Breast epithelium (tissue), 4 donors: ENCODE measurements around the gene ATXN1L. TPM values are rescaled to one million over a fixed set of nuclear protein-coding genes. Genes with fewer than 3 reads are reported as not detected.
"Not testable (repeated sequence)": the region's sequence is repeated elsewhere in the genome, so short reads cannot be mapped to it uniquely, and the experiment has no call there.

ENCODE experiments used
- DNase-seq, 2 donors: peaks; one replicate each; pipeline ENCODE4 v3.0.0-alpha.2; 2019; ENCODE audit warnings: low spot score in 2 of 2
- H3K27ac ChIP-seq, 2 donors: fragments of 200-600 bp; sonication (generic) in 1 of 2; one replicate each; pipeline ENCODE4 v1.5.1; 2016 to 2019; ENCODE audit warnings: mild to moderate bottlenecking in 1 of 2
- H3K27me3 ChIP-seq, 2 donors: fragments of 200-600 bp; sonication (generic) in 1 of 2; one replicate each; pipeline versions ENCODE4 v1.5.1 to v1.6.0; 2017 to 2019; ENCODE audit warnings: control low read depth in 1 of 2, mild to moderate bottlenecking in 1 of 2
- H3K36me3 ChIP-seq: fragments of 200-600 bp; one replicate; pipeline ENCODE4 v1.5.1; 2019
- H3K4me1 ChIP-seq, 2 donors: fragments of 200-600 bp; sonication (generic); one replicate each; pipeline ENCODE4 v1.5.1; 2016 to 2019; ENCODE audit warnings: control low read depth in 1 of 2
- H3K4me3 ChIP-seq, 3 donors: fragments of 200-600 bp; sonication (generic); 1 replicate in 2 of 3; 2 replicates in 1 of 3; pipeline ENCODE4 v1.5.1; 2016 to 2019; ENCODE audit warnings: mild to moderate bottlenecking in 3 of 3, moderate library complexity in 2 of 3
- H3K9me3 ChIP-seq, 2 donors: fragments of 200-600 bp; sonication (generic) in 1 of 2; one replicate each; pipeline ENCODE4 v1.5.1; 2016 to 2019; ENCODE audit warnings: control low read depth in 1 of 2
- POLR2A ChIP-seq: fragments of 450-650 bp; IDR thresholded peaks from one replicate; pipeline ENCODE4 v1.6.1; 2016; ENCODE audit warnings: antibody characterized with exemption, mild to moderate bottlenecking, moderate library complexity
- POLR2AphosphoS5 ChIP-seq, 3 donors: sonication (generic); formaldehyde crosslinking; IDR thresholded peaks; one replicate each; pipeline ENCODE4 v1.6.1; 2017; ENCODE audit warnings: antibody characterized with exemption in 3 of 3
- intact Hi-C: fragments of 100-400 bp; cut with DNase I; formaldehyde crosslinking; loops from one replicate; pipeline ENCODE4 v1.15.1; 2023; ENCODE audit warnings: low total_unique reads
- total RNA-seq, 3 donors: library from RNA; depleted of rRNA; stranded (reverse); fragments of >200 nt; gene quantifications; one replicate each; pipeline ENCODE4 v1.1.0, GENCODE V29; 2016
- TF ChIP-seq, protein P1 (sequence below), 3 donors: fragments of 450-650 bp; IDR thresholded peaks; one replicate each; pipeline ENCODE4 v1.5.1; 2016 to 2017; ENCODE audit warnings: antibody characterized with exemption in 3 of 3, mild to moderate bottlenecking in 3 of 3, moderate library complexity in 3 of 3

Gene ATXN1L
- total RNA-seq, 3 donors from 2014 or later, result 19.3 to 41.1 (median 28.0) TPM

DNA sequence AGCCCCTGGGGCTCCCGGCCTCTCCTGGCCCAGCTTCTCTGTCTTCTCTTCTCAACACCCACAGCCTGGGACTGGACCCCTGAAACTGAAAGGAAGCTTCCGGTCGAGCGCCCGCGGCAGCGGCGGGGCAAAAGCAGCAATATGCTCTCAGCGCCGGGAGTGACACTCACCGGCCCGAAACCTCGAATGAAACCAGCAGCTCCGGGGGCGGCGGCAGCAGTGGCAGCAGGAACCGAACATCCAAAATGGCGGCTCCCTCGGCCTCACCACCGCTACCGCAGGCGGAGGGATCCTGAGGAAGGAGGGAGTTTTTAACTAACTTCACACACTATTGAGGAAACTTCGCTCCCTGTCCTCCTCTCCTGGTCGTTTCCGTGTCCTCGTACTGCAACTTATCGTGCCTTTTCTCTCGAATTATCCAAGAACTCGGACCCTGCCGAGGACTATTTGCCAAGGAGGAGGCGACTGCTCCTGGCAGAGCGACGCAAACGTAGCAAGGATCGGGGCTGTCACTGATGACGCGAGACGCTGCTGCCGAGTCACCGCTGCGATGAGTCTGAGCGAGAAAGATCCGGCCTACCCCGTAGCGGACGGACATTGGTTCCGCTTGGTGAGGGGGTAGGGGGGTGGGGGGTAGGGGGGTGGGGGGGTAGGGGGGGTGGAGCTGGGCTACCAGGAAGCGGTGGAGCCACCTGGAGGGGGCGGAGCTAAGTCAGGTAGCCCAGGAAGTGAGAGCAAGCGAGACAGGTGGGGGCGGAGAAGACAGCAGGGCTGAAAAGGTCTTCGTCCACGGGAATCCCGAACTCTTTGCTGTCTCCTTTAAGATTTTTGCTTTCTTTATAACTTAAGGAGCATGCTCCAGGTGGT lies 37.0 kb upstream of the ATXN1L start, which contains the start of gene AP1G1:
Gene AP1G1 (minus strand): TSS at position 242 of the 867 bp plus-strand sequence. CDS start 19,355 bp downstream, outside the sequence.
- H3K27ac ChIP-seq, result peak within 1 kb of the TSS; percentile 98 to 99
- H3K9me3 ChIP-seq, result no peaks in the 10 kb centered on the region
- H3K4me3 ChIP-seq, result peak within 1 kb of the TSS; percentile 72 to 98 (median 91)
- DNase-seq, result peak; percentile 94 to 97
- peaks cover 4 to 5% of the 10 kb centered on the region in 2 donors for H3K4me1 ChIP-seq
- TF ChIP-seq POLR2A, result peak; percentile 66
- TF ChIP-seq, protein P1, sequence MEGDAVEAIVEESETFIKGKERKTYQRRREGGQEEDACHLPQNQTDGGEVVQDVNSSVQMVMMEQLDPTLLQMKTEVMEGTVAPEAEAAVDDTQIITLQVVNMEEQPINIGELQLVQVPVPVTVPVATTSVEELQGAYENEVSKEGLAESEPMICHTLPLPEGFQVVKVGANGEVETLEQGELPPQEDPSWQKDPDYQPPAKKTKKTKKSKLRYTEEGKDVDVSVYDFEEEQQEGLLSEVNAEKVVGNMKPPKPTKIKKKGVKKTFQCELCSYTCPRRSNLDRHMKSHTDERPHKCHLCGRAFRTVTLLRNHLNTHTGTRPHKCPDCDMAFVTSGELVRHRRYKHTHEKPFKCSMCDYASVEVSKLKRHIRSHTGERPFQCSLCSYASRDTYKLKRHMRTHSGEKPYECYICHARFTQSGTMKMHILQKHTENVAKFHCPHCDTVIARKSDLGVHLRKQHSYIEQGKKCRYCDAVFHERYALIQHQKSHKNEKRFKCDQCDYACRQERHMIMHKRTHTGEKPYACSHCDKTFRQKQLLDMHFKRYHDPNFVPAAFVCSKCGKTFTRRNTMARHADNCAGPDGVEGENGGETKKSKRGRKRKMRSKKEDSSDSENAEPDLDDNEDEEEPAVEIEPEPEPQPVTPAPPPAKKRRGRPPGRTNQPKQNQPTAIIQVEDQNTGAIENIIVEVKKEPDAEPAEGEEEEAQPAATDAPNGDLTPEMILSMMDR (IDR thresholded peaks at IDR 0.05), result no peak
- TF ChIP-seq POLR2AphosphoS5 (IDR thresholded peaks at IDR 0.05), result peak; percentile 93 to 98 (median 94)
- H3K27me3 ChIP-seq, result no peaks in the 10 kb centered on the region
- intact Hi-C loops, result loop anchor here (5.0 kb wide), 1 partner anchor 78 kb away; no protein-coding TSS in a partner anchor
- H3K36me3 ChIP-seq, result no peaks in the 10 kb centered on the region

GRCh38 chr16:71810155-71810530 lies 35.6 kb upstream of the ATXN1L start:
- H3K27ac ChIP-seq, result peak overlapping the region; percentile 98 to 99
- H3K4me1 ChIP-seq, intact Hi-C loops, H3K27me3 ChIP-seq, H3K9me3 ChIP-seq, H3K4me3 ChIP-seq, H3K36me3 ChIP-seq, DNase-seq: not testable (repeated sequence)

DNA sequence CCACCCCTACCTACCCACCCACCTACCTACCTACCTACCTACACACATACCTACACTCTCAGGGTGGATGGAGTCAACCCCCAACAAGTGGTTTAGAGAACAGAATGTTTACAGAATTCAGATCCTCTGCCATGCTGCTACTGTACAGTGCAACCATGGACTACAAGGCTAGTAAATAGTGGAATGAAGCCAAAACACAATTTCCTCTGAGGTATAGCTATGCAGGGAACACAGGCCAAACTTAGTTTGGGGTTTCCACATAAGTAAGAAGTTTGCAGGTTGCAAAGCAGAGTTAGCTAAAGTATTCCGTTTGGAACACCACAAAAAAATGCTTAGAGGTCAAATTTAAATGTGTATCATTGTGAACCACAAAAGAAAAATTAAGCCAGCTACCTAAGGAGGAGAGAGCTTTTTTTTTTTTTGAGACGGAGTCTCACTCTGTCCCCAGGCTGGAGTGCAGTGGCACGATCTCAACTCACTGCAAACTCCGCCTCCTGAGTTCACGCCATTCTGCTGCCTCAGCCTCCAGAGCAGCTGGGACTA lies 34.4 kb upstream of the ATXN1L start:
- TF ChIP-seq POLR2A (no peak), POLR2AphosphoS5 (IDR thresholded peaks at IDR 0.05) (peak in 1 of 3 donors; percentile 11)
- Histone ChIP-seq H3K27me3 (no peaks in the 10 kb centered on the region), H3K4me1 (peaks cover 4 to 5% of the 10 kb centered on the region in 2 donors), H3K36me3 (no peaks in the 10 kb centered on the region), H3K4me3 (no peak overlapping the region), H3K27ac (peak overlapping the region; percentile 98 to 99), H3K9me3 (no peaks in the 10 kb centered on the region)
- DNase-seq, result no peak
- intact Hi-C loops, result no loop called here

GRCh38 chr16:71817155-71817500 lies 28.6 kb upstream of the ATXN1L start:
- peak overlapping the region; percentile 70 to 78 for H3K27ac ChIP-seq
- intact Hi-C loops, DNase-seq, H3K4me3 ChIP-seq, H3K4me1 ChIP-seq, H3K9me3 ChIP-seq, H3K36me3 ChIP-seq, H3K27me3 ChIP-seq: not testable (repeated sequence)

- H3K9me3 ChIP-seq, result no peaks in the 10 kb centered on the region
- H3K4me3 ChIP-seq, result no peak overlapping the region
- no peak for TF ChIP-seq POLR2AphosphoS5 (IDR thresholded peaks at IDR 0.05)
- TF ChIP-seq, protein P1 (IDR thresholded peaks at IDR 0.05), result no peak
- no peak for TF ChIP-seq POLR2A
- H3K27me3 ChIP-seq, result no peaks in the 10 kb centered on the region
- H3K4me1 ChIP-seq, result no peaks in the 10 kb centered on the region
- H3K36me3 ChIP-seq, result no peaks in the 10 kb centered on the region
- intact Hi-C loops, result no loop called here
- no peak for DNase-seq
- no peak overlapping the region for H3K27ac ChIP-seq
These were observed 19.2 kb upstream of the ATXN1L start for GRCh38 chr16:71826533-71827017.

GRCh38 chr16:71830359-71830758 lies 15.4 kb upstream of the ATXN1L start:
- no peak for DNase-seq
- Histone ChIP-seq H3K36me3 (no peaks in the 10 kb centered on the region), H3K27ac (no peak overlapping the region), H3K9me3 (no peaks in the 10 kb centered on the region), H3K4me3 (no peak overlapping the region), H3K27me3 (no peaks in the 10 kb centered on the region), H3K4me1 (no peaks in the 10 kb centered on the region)
- TF ChIP-seq POLR2AphosphoS5 (IDR thresholded peaks at IDR 0.05) (no peak), POLR2A (no peak)
- TF ChIP-seq, protein P1 (IDR thresholded peaks at IDR 0.05), result no peak
- intact Hi-C loops, result no loop called here

- DNase-seq, H3K4me1 ChIP-seq, intact Hi-C loops, H3K4me3 ChIP-seq, H3K36me3 ChIP-seq, H3K27me3 ChIP-seq, H3K27ac ChIP-seq, H3K9me3 ChIP-seq: not testable (repeated sequence)
These were observed 14.1 kb upstream of the ATXN1L start for GRCh38 chr16:71831698-71832097.

DNA sequence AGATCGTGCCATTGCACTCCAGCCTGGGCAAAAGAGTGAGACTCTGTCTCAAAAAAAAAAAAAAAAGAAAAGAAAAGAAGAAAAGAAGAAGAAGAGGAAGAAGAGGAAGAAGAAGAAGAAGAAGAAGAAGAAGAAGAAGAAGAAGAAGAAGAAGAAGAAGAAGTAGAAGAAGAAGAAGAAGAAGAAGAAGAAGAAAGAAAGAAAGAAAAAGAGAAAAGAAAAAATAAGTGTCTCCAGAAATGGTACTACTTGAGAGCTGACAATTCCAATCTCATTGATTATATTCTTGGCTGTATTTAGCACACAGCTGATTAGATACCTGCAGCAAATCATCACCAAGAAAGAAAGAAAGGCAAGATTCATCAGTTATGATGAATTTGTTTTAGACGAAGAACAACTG lies 13.7 kb upstream of the ATXN1L start:
- H3K4me3 ChIP-seq, H3K27ac ChIP-seq, H3K9me3 ChIP-seq, H3K36me3 ChIP-seq, intact Hi-C loops, H3K4me1 ChIP-seq, DNase-seq, H3K27me3 ChIP-seq: not testable (repeated sequence)
